Tibial artery (tissue), 4 donors: Measurements from ENCODE around the gene TRAPPC5.
A peak's percentile ranks its signal among the peaks of the same experiment; 100 is the strongest.

Experiments
- DNase-seq, 2 donors: peaks; one replicate each; pipeline ENCODE4 v3.0.0-alpha.2; 2019
- H3K27ac ChIP-seq, 2 donors: fragments of 200-600 bp; sonication (generic) in 1 of 2; 1 replicate in 1 of 2; 2 replicates in 1 of 2; pipeline ENCODE4 v1.5.1; 2018 to 2019; ENCODE audit warnings: mild to moderate bottlenecking in 1 of 2
- H3K27me3 ChIP-seq, 2 donors: fragments of 200-600 bp; sonication (generic) in 1 of 2; one replicate each; pipeline versions ENCODE4 v1.5.1 to v1.6.0; 2016 to 2019
- H3K36me3 ChIP-seq, 3 donors: fragments of 200-600 bp; sonication (generic) in 2 of 3; one replicate each; pipeline ENCODE4 v1.5.1; 2016 to 2019; ENCODE audit warnings: mild to moderate bottlenecking in 2 of 3
- H3K4me1 ChIP-seq, 4 donors: fragments of 200-600 bp; sonication (generic) in 2 of 4; 1 replicate in 3 of 4; 2 replicates in 1 of 4; pipeline ENCODE4 v1.5.1; 2016 to 2019
- H3K4me3 ChIP-seq, 2 donors: fragments of 200-600 bp; sonication (generic) in 1 of 2; 1 replicate in 1 of 2; 2 replicates in 1 of 2; pipeline ENCODE4 v1.5.1; 2018 to 2019; ENCODE audit warnings: mild to moderate bottlenecking in 2 of 2
- H3K9me3 ChIP-seq, 3 donors: fragments of 200-600 bp; sonication (generic) in 1 of 3; one replicate each; pipeline ENCODE4 v1.5.1; 2016 to 2019
- intact Hi-C: fragments of 100-400 bp; cut with DNase I; formaldehyde crosslinking; loops from one replicate; pipeline ENCODE4 v1.15.0; 2023; ENCODE audit warnings: low total_unique reads
- TF ChIP-seq, protein P1 (sequence below), 2 experiments: fragments of 200-600 bp in 1 of 2; fragments of 450-650 bp in 1 of 2; IDR thresholded peaks; one replicate each; pipeline ENCODE4 v1.5.1; 2017 to 2019; ENCODE audit warnings: antibody characterized with exemption in 2 of 2, mild to moderate bottlenecking in 1 of 2, moderate library complexity in 1 of 2

Gene TRAPPC5

DNA sequence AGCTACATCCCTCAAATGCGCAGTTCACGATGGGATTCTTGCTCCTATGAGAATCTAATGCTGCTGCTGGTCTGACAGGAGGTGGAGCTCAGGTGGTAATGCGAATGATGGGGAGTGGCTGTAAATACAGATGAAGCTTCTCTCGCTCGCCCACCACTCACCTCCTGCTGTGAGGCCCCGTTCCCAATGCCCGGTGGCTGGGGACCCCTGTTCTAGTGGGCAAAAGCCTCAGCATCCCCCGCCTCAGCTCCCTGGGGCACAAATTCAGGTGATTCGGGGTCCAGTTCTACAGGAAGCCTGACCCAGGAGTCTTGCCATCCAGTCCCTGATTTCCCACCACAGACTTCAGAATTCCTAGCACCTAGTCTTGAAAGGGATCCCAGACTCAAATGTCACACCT is 8.1 kb upstream of the TRAPPC5 start:
- peaks cover 0 to 58% of the 10 kb centered on the region in 2 donors for H3K27me3 ChIP-seq

DNA sequence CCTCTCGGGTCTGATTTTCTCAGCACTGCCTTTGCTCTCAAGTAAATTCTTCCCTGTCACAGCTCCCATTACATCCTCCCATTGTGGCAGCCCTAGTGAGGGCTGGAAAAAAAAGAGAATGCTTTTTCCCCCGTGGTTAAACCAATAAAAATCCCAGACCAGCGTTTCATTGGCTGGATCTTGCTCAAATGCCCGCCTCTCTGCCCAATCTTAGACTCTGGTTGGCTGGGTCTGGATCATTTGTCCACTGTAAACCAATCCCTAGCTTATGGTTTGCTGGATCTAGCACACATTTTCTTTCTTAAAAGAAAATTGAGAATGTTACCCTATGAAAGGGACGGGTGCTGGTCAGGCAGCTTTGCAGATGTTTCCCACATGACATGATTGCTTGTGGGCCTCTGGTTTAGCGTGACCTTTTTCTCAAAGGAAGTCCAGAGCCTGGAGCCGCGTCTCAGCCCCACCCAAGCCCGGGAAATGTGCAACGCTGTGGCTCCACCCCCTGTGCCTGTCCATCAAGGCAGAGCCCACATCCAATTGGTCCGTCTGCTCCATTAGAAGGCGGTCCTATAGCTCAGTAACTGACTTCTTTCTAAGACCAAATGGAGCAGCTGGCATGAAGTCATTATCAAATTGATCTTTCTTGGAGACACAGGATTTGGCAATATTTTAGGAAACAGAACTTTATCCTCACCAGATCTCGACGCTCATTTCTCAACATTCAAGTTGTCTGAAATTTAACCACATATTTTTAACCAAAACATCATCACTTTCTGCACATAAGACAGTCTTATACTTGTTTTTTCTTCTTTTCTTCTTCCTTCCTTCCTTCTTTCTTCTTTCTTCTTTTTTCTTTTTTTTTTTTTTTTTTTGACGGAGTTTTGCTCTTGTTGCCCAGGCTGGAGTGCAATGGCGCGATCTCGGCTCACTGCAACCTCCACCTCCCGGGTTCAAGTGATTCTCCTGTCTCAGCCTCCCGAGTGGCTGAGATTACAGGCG is 6.3 kb upstream of the TRAPPC5 start:
- peak; percentile 68 to 73 for DNase-seq
- intact Hi-C loops = loop anchor here (10.0 kb wide), 1 partner anchor 320 kb away; no protein-coding TSS in a partner anchor
- H3K4me1 ChIP-seq = peaks cover 0 to 6% (median 0%) of the 10 kb centered on the region in 4 donors
- no peaks in the 10 kb centered on the region for H3K9me3 ChIP-seq
- no peak overlapping the region for H3K4me3 ChIP-seq
- H3K36me3 ChIP-seq = no peaks in the 10 kb centered on the region
- H3K27ac ChIP-seq = no peak overlapping the region
- H3K27me3 ChIP-seq = peaks cover 0 to 67% of the 10 kb centered on the region in 2 donors
- TF ChIP-seq, protein P1, sequence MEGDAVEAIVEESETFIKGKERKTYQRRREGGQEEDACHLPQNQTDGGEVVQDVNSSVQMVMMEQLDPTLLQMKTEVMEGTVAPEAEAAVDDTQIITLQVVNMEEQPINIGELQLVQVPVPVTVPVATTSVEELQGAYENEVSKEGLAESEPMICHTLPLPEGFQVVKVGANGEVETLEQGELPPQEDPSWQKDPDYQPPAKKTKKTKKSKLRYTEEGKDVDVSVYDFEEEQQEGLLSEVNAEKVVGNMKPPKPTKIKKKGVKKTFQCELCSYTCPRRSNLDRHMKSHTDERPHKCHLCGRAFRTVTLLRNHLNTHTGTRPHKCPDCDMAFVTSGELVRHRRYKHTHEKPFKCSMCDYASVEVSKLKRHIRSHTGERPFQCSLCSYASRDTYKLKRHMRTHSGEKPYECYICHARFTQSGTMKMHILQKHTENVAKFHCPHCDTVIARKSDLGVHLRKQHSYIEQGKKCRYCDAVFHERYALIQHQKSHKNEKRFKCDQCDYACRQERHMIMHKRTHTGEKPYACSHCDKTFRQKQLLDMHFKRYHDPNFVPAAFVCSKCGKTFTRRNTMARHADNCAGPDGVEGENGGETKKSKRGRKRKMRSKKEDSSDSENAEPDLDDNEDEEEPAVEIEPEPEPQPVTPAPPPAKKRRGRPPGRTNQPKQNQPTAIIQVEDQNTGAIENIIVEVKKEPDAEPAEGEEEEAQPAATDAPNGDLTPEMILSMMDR (IDR thresholded peaks at IDR 0.05) = no peak

More for the DNA sequence above, 8.1 kb upstream of the TRAPPC5 start:
- Histone ChIP-seq H3K36me3 (no peaks in the 10 kb centered on the region), H3K4me1 (peaks cover 0 to 6% (median 0%) of the 10 kb centered on the region in 4 donors), H3K4me3 (no peak overlapping the region), H3K9me3 (no peaks in the 10 kb centered on the region), H3K27ac (no peak overlapping the region)
- TF ChIP-seq, protein P1 (IDR thresholded peaks at IDR 0.05) = no peak
- DNase-seq = no peak
- intact Hi-C loops = loop anchor here (10.0 kb wide), 1 partner anchor 318 kb away; no protein-coding TSS in a partner anchor

DNA sequence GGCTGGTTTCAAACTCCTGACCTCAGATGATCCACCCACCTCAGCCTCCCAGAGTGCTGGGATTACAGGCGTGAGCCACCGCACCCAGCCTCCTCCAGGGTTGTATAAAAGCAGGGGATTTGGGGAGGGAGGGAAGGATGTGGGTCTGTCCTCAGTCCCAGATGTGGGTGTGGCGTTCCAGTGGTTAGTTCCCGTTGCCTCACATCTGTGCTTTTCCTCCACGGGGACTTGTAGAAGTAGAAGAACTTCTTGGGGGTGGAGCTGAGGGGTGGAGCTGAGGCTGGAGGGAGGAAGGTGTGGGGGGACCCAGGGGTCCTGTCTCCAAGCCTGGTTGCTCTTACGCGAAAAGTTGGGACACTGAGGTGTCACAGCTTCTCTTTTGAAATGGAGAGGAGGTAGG is 4.3 kb upstream of the TRAPPC5 start:
- peaks cover 0 to 6% (median 4%) of the 10 kb centered on the region in 4 donors for H3K4me1 ChIP-seq
- TF ChIP-seq, protein P1 (IDR thresholded peaks at IDR 0.05) = no peak
- peak in 1 of 2 donors; percentile 44 for DNase-seq
- no peaks in the 10 kb centered on the region for H3K36me3 ChIP-seq
- H3K9me3 ChIP-seq = no peaks in the 10 kb centered on the region
- no peak overlapping the region for H3K27ac ChIP-seq
- no peak overlapping the region for H3K4me3 ChIP-seq
- peaks cover 0 to 58% of the 10 kb centered on the region in 2 donors for H3K27me3 ChIP-seq
- intact Hi-C loops = loop anchor here (10.0 kb wide), 1 partner anchor 322 kb away; no protein-coding TSS in a partner anchor

DNA sequence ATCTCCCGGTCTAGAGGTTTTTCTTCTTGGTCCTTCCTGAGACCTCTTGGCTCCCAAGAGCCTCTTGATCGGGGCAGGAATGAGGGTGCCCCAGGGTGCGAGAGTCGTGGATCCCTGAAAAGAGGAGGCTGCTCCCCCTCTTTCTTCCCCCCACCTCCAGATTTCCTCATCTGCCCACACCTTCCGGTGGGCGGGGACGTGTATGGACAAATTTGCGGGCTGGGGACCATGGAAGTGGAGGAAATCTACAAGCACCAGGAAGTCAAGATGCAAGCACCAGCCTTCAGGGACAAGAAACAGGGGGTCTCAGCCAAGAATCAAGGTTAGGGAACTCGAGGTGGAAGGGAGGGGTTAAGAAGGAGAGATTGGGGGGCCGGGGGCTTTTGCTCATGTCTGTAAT is 3.8 kb upstream of the TRAPPC5 start, which contains the start of gene MCEMP1:
TSS of gene MCEMP1 (plus strand) at position 237 of the 400 bp plus-strand sequence. CDS start at position 268, 31 bp downstream.
- Histone ChIP-seq H3K9me3 (no peaks in the 10 kb centered on the region), H3K27ac (no peak within 1 kb of the TSS), H3K36me3 (no peaks in the 10 kb centered on the region), H3K4me3 (no peak within 1 kb of the TSS), H3K4me1 (peaks cover 0 to 11% (median 6%) of the 10 kb centered on the region in 4 donors), H3K27me3 (peaks cover 0 to 54% of the 10 kb centered on the region in 2 donors)
- intact Hi-C loops = loop anchor here (10.0 kb wide), 1 partner anchor 322 kb away; no protein-coding TSS in a partner anchor
- DNase-seq = no peak
- TF ChIP-seq, protein P1 (IDR thresholded peaks at IDR 0.05) = no peak

DNA sequence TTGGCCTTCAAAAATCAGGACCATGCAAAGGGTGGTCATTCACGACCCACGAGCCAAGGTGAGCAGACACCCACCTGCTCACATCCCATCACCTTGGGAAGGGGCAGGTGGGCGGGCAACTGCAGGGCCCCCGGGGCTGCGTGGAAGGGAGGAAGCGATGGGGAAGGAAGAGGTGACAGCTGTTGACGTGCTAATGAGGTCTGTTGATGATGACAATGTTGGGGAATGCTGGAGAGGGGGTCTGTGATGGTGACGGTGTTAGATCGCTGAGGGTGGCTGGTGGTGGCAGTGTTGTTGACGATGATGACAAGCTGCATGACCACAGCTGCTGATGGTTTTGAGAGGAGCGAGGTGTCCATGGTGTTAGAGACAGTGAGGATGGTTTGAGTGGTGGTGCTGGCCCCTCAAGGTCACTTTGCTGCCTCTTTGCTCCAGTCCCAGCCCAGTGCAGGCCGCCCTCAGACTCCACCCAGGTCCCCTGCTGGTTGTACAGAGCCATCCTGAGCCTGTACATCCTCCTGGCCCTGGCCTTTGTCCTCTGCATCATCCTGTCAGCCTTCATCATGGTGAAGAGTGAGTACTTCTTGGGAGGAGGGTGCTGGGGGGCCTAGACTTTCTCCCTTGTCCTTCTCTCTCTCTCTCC is 2.8 kb upstream of the TRAPPC5 start:
- Histone ChIP-seq H3K27ac (no peak overlapping the region), H3K36me3 (peaks cover 0 to 8% (median 7%) of the 10 kb centered on the region in 3 donors), H3K4me1 (peaks cover 0 to 20% (median 11%) of the 10 kb centered on the region in 4 donors), H3K9me3 (no peaks in the 10 kb centered on the region), H3K4me3 (no peak overlapping the region), H3K27me3 (peaks cover 0 to 44% of the 10 kb centered on the region in 2 donors)
- no peak for DNase-seq
- intact Hi-C loops = loop anchor here (10.0 kb wide), 1 partner anchor 323 kb away; no protein-coding TSS in a partner anchor
- TF ChIP-seq, protein P1 (IDR thresholded peaks at IDR 0.05) = no peak
